OCI-LY7 (cell line): Measurements from ENCODE around the gene SLC26A9. TPM values are rescaled to one million over a fixed set of nuclear protein-coding genes. Genes with fewer than 3 reads are reported as not detected.

Source experiments
- BruUV-seq: library from RNA; stranded (reverse); fragments of 400-500 nt; replicated peaks from 2 replicates; lab custom pipeline; 2021; lab: Mats Ljungman, UMichigan
- CTCF ChIA-PET: fragments of 300-600 bp; sonication (Branson Sonifier 250); formaldehyde crosslinking; loops from one replicate; lab custom pipeline; 2022; ENCODE audit warnings: antibody characterized with exemption; ENCODE audit not compliant: unreplicated experiment; lab: Charles Lee
- POLR2A ChIA-PET: fragments of 300-600 bp; sonication (Branson Sonifier 250); formaldehyde crosslinking; loops from one replicate; lab custom pipeline; 2022; ENCODE audit warnings: antibody characterized with exemption; lab: Charles Lee
- DNase-seq: peaks from one replicate; pipeline ENCODE4 v3.0.0-alpha.2; 2015; ENCODE audit warnings: low spot score
- H2AFZ ChIP-seq: fragments of 200-600 bp; sonication (generic), shearing (Covaris generic); 2 replicates; pipeline ENCODE4 v1.6.1; 2014; ENCODE audit warnings: mild to moderate bottlenecking, antibody characterized with exemption, low read length, moderate library complexity
- H3K27ac ChIP-seq: fragments of 200-600 bp; sonication (generic); 2 replicates; pipeline ENCODE4 v1.5.1; 2014; ENCODE audit warnings: mixed run types, low read depth, mild to moderate bottlenecking, moderate library complexity, low read length, inconsistent platforms; ENCODE audit not compliant: poor library complexity, severe bottlenecking
- H3K36me3 ChIP-seq: fragments of 200-600 bp; sonication (generic); 2 replicates; pipeline ENCODE4 v1.6.1; 2014; ENCODE audit warnings: mild to moderate bottlenecking, antibody characterized with exemption, low read length, moderate library complexity, mixed read lengths; ENCODE audit not compliant: insufficient read depth
- H3K4me1 ChIP-seq: fragments of 200-600 bp; sonication (generic); 2 replicates; pipeline ENCODE4 v1.5.1; 2014; ENCODE audit warnings: mild to moderate bottlenecking, low read length; ENCODE audit not compliant: insufficient read depth, poor library complexity, severe bottlenecking
- H3K4me2 ChIP-seq: fragments of 200-600 bp; sonication (generic); 2 replicates; pipeline ENCODE4 v1.6.1; 2014; ENCODE audit warnings: mild to moderate bottlenecking, low read length
- H3K4me3 ChIP-seq: fragments of 200-600 bp; sonication (generic); 2 replicates; pipeline ENCODE4 v1.5.1; 2014; ENCODE audit warnings: mild to moderate bottlenecking, low read depth, low read length; ENCODE audit not compliant: poor library complexity, severe bottlenecking
- H3K79me2 ChIP-seq: fragments of 200-600 bp; sonication (generic); 2 replicates; pipeline ENCODE4 v1.6.1; 2016; ENCODE audit warnings: low read depth, mild to moderate bottlenecking, low read length, moderate library complexity, mixed read lengths; ENCODE audit not compliant: insufficient read depth
- H3K9me2 ChIP-seq: fragments of 200-600 bp; sonication (generic); 2 replicates; pipeline ENCODE4 v1.6.1; 2016; ENCODE audit warnings: mild to moderate bottlenecking, low read length, mixed read lengths; ENCODE audit not compliant: insufficient read depth
- H3K9me3 ChIP-seq: fragments of 200-600 bp; sonication (generic); 2 replicates; pipeline ENCODE4 v1.6.1; 2014; ENCODE audit warnings: mild to moderate bottlenecking, mixed run types, low read length, mixed read lengths
- H4K20me1 ChIP-seq: fragments of 200-600 bp; sonication (generic); 2 replicates; pipeline ENCODE4 v1.6.1; 2014; ENCODE audit warnings: mild to moderate bottlenecking, antibody characterized with exemption, low read length, moderate library complexity, mixed read lengths; ENCODE audit not compliant: insufficient read depth
- CTCF ChIP-seq: fragments of 200-600 bp; sonication (generic); conservative IDR thresholded peaks from 2 replicates; pipeline ENCODE4 v1.5.1; 2014; ENCODE audit warnings: mild to moderate bottlenecking, antibody characterized with exemption, low read length, moderate library complexity, mixed read lengths
- EZH2phosphoT487 ChIP-seq: fragments of 200-600 bp; sonication (generic); IDR thresholded peaks from 2 replicates; pipeline ENCODE4 v1.6.1; 2018; ENCODE audit warnings: low read depth, borderline replicate concordance, mild to moderate bottlenecking, mixed run types, antibody characterized with exemption, low read length, moderate library complexity, mixed read lengths
- intact Hi-C: fragments of 100-400 bp; cut with micrococcal nuclease; formaldehyde crosslinking; loops from one replicate; pipeline ENCODE4 v1.10.0; 2022; ENCODE audit not compliant: unreplicated experiment
- total RNA-seq, 2 experiments: library from RNA; depleted of rRNA in 1 of 2; stranded (reverse); fragments of >200 nt in 1 of 2; shearing (Covaris generic) in 1 of 2; gene quantifications; 2 replicates each; pipeline ENCODE4 v1.2.3, GENCODE V29; 2014 to 2022

Gene SLC26A9
- total RNA-seq, 2 experiments from 2014 or later = not detected

GRCh38 chr1:205925736-205926135, 17.5 kb downstream of the SLC26A9 start:
- Histone ChIP-seq H4K20me1 (no peaks in the 10 kb centered on the region), H3K9me3 (no peaks in the 10 kb centered on the region), H3K4me2 (no peak overlapping the region), H3K36me3 (no peaks in the 10 kb centered on the region), H2AFZ (no peak overlapping the region), H3K4me1 (no peaks in the 10 kb centered on the region), H3K4me3 (no peak overlapping the region), H3K79me2 (no peaks in the 10 kb centered on the region), H3K27ac (no peak overlapping the region), H3K9me2 (no peaks in the 10 kb centered on the region)
- BruUV-seq = no TSS peak
- CTCF ChIA-PET = no interaction called here
- TF ChIP-seq EZH2phosphoT487 (no peak), CTCF (no peak)
- no peak for DNase-seq
- intact Hi-C loops = no loop called here
- POLR2A ChIA-PET = no interaction called here

- Histone ChIP-seq H3K79me2 (no peaks in the 10 kb centered on the region), H4K20me1 (no peaks in the 10 kb centered on the region), H3K4me1 (no peaks in the 10 kb centered on the region), H3K4me3 (no peak overlapping the region), H3K4me2 (no peak overlapping the region), H2AFZ (no peak overlapping the region), H3K36me3 (no peaks in the 10 kb centered on the region), H3K9me3 (no peaks in the 10 kb centered on the region), H3K9me2 (no peaks in the 10 kb centered on the region), H3K27ac (no peak overlapping the region)
- BruUV-seq = no TSS peak
- intact Hi-C loops = no loop called here
- ChIA-PET CTCF (no interaction called here), POLR2A (no interaction called here)
- DNase-seq = no peak
- TF ChIP-seq CTCF (no peak), EZH2phosphoT487 (no peak)
These were observed 18.8 kb downstream of the SLC26A9 start for GRCh38 chr1:205924460-205924790.

- intact Hi-C loops = no loop called here
- ChIA-PET POLR2A (no interaction called here), CTCF (no interaction called here)
- Histone ChIP-seq H3K4me2 (no peak overlapping the region), H3K4me3 (no peak overlapping the region), H2AFZ (no peak overlapping the region), H3K36me3 (no peaks in the 10 kb centered on the region), H3K9me3 (no peaks in the 10 kb centered on the region), H3K27ac (no peak overlapping the region), H3K9me2 (no peaks in the 10 kb centered on the region), H3K4me1 (no peaks in the 10 kb centered on the region), H4K20me1 (no peaks in the 10 kb centered on the region), H3K79me2 (no peaks in the 10 kb centered on the region)
- no TSS peak for BruUV-seq
- DNase-seq = no peak
- no peak for TF ChIP-seq EZH2phosphoT487
- no peak for TF ChIP-seq CTCF
These were observed 19.4 kb downstream of the SLC26A9 start for GRCh38 chr1:205923651-205924459.
